HG03558 (cell line): ENCODE results near the gene RASSF6.
"Not testable (repeated sequence)": the region's sequence is repeated elsewhere in the genome, so short reads cannot be mapped to it uniquely, and the experiment has no call there.

Source experiments
- ATAC-seq: cut with Tn5 transposase; IDR thresholded peaks from one replicate; pipeline ENCODE4 v1.9.1; 2021; ENCODE audit warnings: moderate number of reproducible peaks; ENCODE audit not compliant: unreplicated experiment; ENCODE audit errors: extremely low read depth

RASSF6 gene

GRCh38 chr4:73620115-73620792 is at the start of gene RASSF6:
Gene RASSF6, minus strand, starts transcription at chr4:73620436. Its CDS starts 8,641 bp downstream, at chr4:73611795.
- ATAC-seq: peak; percentile 90

- ATAC-seq: no peak
Measured at GRCh38 chr4:73669410-73670183, 49.4 kb upstream of the RASSF6 start.

GRCh38 chr4:73668782-73669201 is 48.6 kb upstream of the RASSF6 start:
- no peak for ATAC-seq

GRCh38 chr4:73665924-73666323 is 45.7 kb upstream of the RASSF6 start:
- not testable (repeated sequence) for ATAC-seq

GRCh38 chr4:73664470-73664869 is 44.2 kb upstream of the RASSF6 start:
- ATAC-seq: no peak

- no peak for ATAC-seq
Measured at GRCh38 chr4:73663576-73663975, 43.3 kb upstream of the RASSF6 start.

GRCh38 chr4:73662709-73663546 is 42.7 kb upstream of the RASSF6 start:
- peak; percentile 50 for ATAC-seq

GRCh38 chr4:73661646-73662119 is 41.4 kb upstream of the RASSF6 start:
- ATAC-seq: no peak

- ATAC-seq: no peak
Measured at GRCh38 chr4:73660808-73661207, 40.6 kb upstream of the RASSF6 start.

GRCh38 chr4:73653695-73654106 is 33.5 kb upstream of the RASSF6 start:
- no peak for ATAC-seq

GRCh38 chr4:73650250-73650649 is 30.0 kb upstream of the RASSF6 start:
- ATAC-seq: no peak

- no peak for ATAC-seq
Measured at GRCh38 chr4:73648478-73648877, 28.2 kb upstream of the RASSF6 start.

GRCh38 chr4:73646117-73646516 is 25.9 kb upstream of the RASSF6 start:
- no peak for ATAC-seq

GRCh38 chr4:73631565-73632226 is 11.5 kb upstream of the RASSF6 start:
- no peak for ATAC-seq

GRCh38 chr4:73628834-73629233 is 8.6 kb upstream of the RASSF6 start:
- not testable (repeated sequence) for ATAC-seq

GRCh38 chr4:73621357-73621756 is 1.1 kb upstream of the RASSF6 start:
- no peak for ATAC-seq

GRCh38 chr4:73619346-73619745 is 890 bp downstream of the RASSF6 start:
- no peak for ATAC-seq

GRCh38 chr4:73617256-73617655 is 3.0 kb downstream of the RASSF6 start:
- ATAC-seq: no peak

GRCh38 chr4:73615613-73616012 is 4.6 kb downstream of the RASSF6 start:
- no peak for ATAC-seq

- ATAC-seq: no peak
Measured at GRCh38 chr4:73614311-73614867, 5.8 kb downstream of the RASSF6 start.
